HEK293T (cell line): ENCODE data around the gene OR2AE1.
"Not testable (repeated sequence)": the region's sequence is repeated elsewhere in the genome, so short reads cannot be mapped to it uniquely, and the experiment has no call there.

ENCODE experiments used
- CTCF ChIA-PET: fragments of 350-600 bp; formaldehyde crosslinking; extraction: SDS; loops from one replicate; lab custom pipeline; 2021; ENCODE audit warnings: antibody characterized with exemption, inconsistent platforms; lab: Yijun Ruan, JAX
- POLR2A ChIA-PET: fragments of 350-600 bp; formaldehyde crosslinking; extraction: SDS; loops from one replicate; lab custom pipeline; 2020; ENCODE audit warnings: antibody characterized with exemption, inconsistent platforms; lab: Yijun Ruan, JAX
- DNase-seq: peaks from one replicate; pipeline ENCODE4 v3.0.0; 2012; ENCODE audit warnings: mixed read lengths; ENCODE audit errors: extremely low spot score
- ARNT ChIP-seq: fragments of 450-650 bp; IDR thresholded peaks from 2 replicates; pipeline ENCODE4 v1.6.1; 2017; ENCODE audit warnings: mild to moderate bottlenecking
- BHLHE40 ChIP-seq: fragments of 450-650 bp; IDR thresholded peaks from 2 replicates; pipeline ENCODE4 v1.6.1; 2016; ENCODE audit warnings: mild to moderate bottlenecking, moderate library complexity, borderline replicate concordance
- CTBP1 ChIP-seq: fragments of 450-650 bp; IDR thresholded peaks from 2 replicates; pipeline ENCODE4 v1.6.1; 2016; ENCODE audit warnings: borderline replicate concordance
- ELF4 ChIP-seq: fragments of 450-650 bp; IDR thresholded peaks from 2 replicates; pipeline ENCODE4 v1.6.1; 2017; ENCODE audit warnings: antibody characterized with exemption
- FOXA1 ChIP-seq: fragments of 450-650 bp; IDR thresholded peaks from 2 replicates; pipeline ENCODE4 v1.6.1; 2016; ENCODE audit warnings: mild to moderate bottlenecking
- FOXK2 ChIP-seq: fragments of 450-650 bp; IDR thresholded peaks from 2 replicates; pipeline ENCODE4 v1.6.1; 2016; ENCODE audit warnings: mild to moderate bottlenecking
- FOXM1 ChIP-seq: fragments of 450-650 bp; IDR thresholded peaks from 2 replicates; pipeline ENCODE4 v1.6.1; 2017; ENCODE audit warnings: mild to moderate bottlenecking, borderline replicate concordance
- HDGF ChIP-seq: fragments of 450-650 bp; IDR thresholded peaks from 2 replicates; pipeline ENCODE4 v1.6.1; 2017; ENCODE audit warnings: antibody characterized with exemption, borderline replicate concordance
- L3MBTL2 ChIP-seq: fragments of 450-650 bp; conservative IDR thresholded peaks from 2 replicates; pipeline ENCODE4 v1.6.1; 2016; ENCODE audit warnings: mild to moderate bottlenecking
- LEF1 ChIP-seq: fragments of 450-650 bp; IDR thresholded peaks from 2 replicates; pipeline ENCODE4 v1.6.1; 2017; ENCODE audit warnings: mild to moderate bottlenecking, borderline replicate concordance
- NFRKB ChIP-seq: fragments of 450-650 bp; IDR thresholded peaks from 2 replicates; pipeline ENCODE4 v1.6.1; 2016; ENCODE audit warnings: mild to moderate bottlenecking, moderate library complexity
- PKNOX1 ChIP-seq: fragments of 450-650 bp; IDR thresholded peaks from 2 replicates; pipeline ENCODE4 v1.6.1; 2016
- SP1 ChIP-seq: fragments of 450-650 bp; IDR thresholded peaks from 2 replicates; pipeline ENCODE4 v1.6.1; 2017
- SUZ12 ChIP-seq: fragments of 450-650 bp; IDR thresholded peaks from 2 replicates; pipeline ENCODE4 v1.6.1; 2016; ENCODE audit warnings: mild to moderate bottlenecking
- TARDBP ChIP-seq: fragments of 450-650 bp; IDR thresholded peaks from 2 replicates; pipeline ENCODE4 v1.6.1; 2016
- ZNF384 ChIP-seq: fragments of 450-650 bp; IDR thresholded peaks from 2 replicates; pipeline ENCODE4 v1.6.1; 2016

OR2AE1 gene

GRCh38 chr7:99876491-99876890 is 342 bp downstream of the OR2AE1 start:
- no peak for DNase-seq
- ChIA-PET POLR2A (no interaction called here), CTCF (no interaction called here)
- TF ChIP-seq ZNF384 (no peak), FOXM1 (no peak), SUZ12 (no peak), PKNOX1 (no peak)

GRCh38 chr7:99868246-99868645 is 8.6 kb downstream of the OR2AE1 start:
- ChIA-PET CTCF (no interaction called here), POLR2A (no interaction called here)
- DNase-seq: no peak
- TF ChIP-seq LEF1 (no peak), PKNOX1 (no peak), ARNT (no peak), NFRKB (no peak), FOXM1 (no peak), SP1 (no peak), ELF4 (no peak), FOXA1 (no peak), L3MBTL2 (no peak), ZNF384 (no peak), FOXK2 (no peak), SUZ12 (no peak), BHLHE40 (no peak), CTBP1 (no peak), TARDBP (no peak)

- DNase-seq, POLR2A ChIA-PET, CTCF ChIA-PET: not testable (repeated sequence)
Measured at GRCh38 chr7:99867477-99867876, 9.4 kb downstream of the OR2AE1 start.

GRCh38 chr7:99863847-99864440 is 12.9 kb downstream of the OR2AE1 start:
- CTCF ChIA-PET: no interaction called here
- DNase-seq: no peak
- POLR2A ChIA-PET: no interaction called here
- TF ChIP-seq SUZ12 (no peak), FOXM1 (no peak), BHLHE40 (no peak), PKNOX1 (no peak)

GRCh38 chr7:99860281-99861127 is 16.3 kb downstream of the OR2AE1 start:
- CTCF ChIA-PET: no interaction called here
- DNase-seq: no peak
- POLR2A ChIA-PET: interaction anchor here (1.0 kb wide), 1 partner anchor 302 kb away, joined by 3 read pairs; no protein-coding TSS in a partner anchor
- TF ChIP-seq ELF4 (no peak), NFRKB (no peak), SUZ12 (no peak), L3MBTL2 (no peak)

GRCh38 chr7:99855236-99855635 is 21.6 kb downstream of the OR2AE1 start:
- ChIA-PET CTCF (no interaction called here), POLR2A (no interaction called here)
- TF ChIP-seq CTBP1: no peak
- no peak for TF ChIP-seq FOXM1
- no peak for TF ChIP-seq ELF4
- TF ChIP-seq HDGF: no peak
- no peak for TF ChIP-seq TARDBP
- no peak for TF ChIP-seq LEF1
- no peak for DNase-seq

GRCh38 chr7:99848420-99849216 is 28.2 kb downstream of the OR2AE1 start:
- no peak for DNase-seq
- ChIA-PET POLR2A (no interaction called here), CTCF (no interaction called here)
- no peak for TF ChIP-seq BHLHE40
- TF ChIP-seq ARNT: no peak
- no peak for TF ChIP-seq FOXA1
- TF ChIP-seq PKNOX1: no peak
- TF ChIP-seq NFRKB: no peak
- TF ChIP-seq TARDBP: no peak
- TF ChIP-seq FOXM1: no peak
- no peak for TF ChIP-seq LEF1
- no peak for TF ChIP-seq L3MBTL2
- TF ChIP-seq HDGF: no peak
- TF ChIP-seq FOXK2: no peak
- TF ChIP-seq ZNF384: no peak
- TF ChIP-seq ELF4: no peak
- TF ChIP-seq SUZ12: no peak
- no peak for TF ChIP-seq SP1
- no peak for TF ChIP-seq CTBP1
